Activated T-helper 9 cell treated with anti-CD3 and anti-CD28 coated beads, Interleukin-2, amount 50 U/mL, for 16 hours (primary cell): Measurements from ENCODE around the gene TSPAN11.
"Not testable (repeated sequence)": the region's sequence is repeated elsewhere in the genome, so short reads cannot be mapped to it uniquely, and the experiment has no call there.

Experiments
- DNase-seq: peaks from one replicate; pipeline ENCODE4 v3.0.0-alpha.2; 2020; ENCODE audit warnings: low read depth

The TSPAN11 gene

GRCh38 chr12:31002999-31003398 is 76.5 kb downstream of the TSPAN11 start:
- no peak for DNase-seq

GRCh38 chr12:31003861-31004640 is 77.5 kb downstream of the TSPAN11 start:
- DNase-seq: no peak

GRCh38 chr12:31004666-31005065 is 78.1 kb downstream of the TSPAN11 start:
- DNase-seq: no peak

GRCh38 chr12:31005256-31005943 is 78.9 kb downstream of the TSPAN11 start:
- no peak for DNase-seq

GRCh38 chr12:31005944-31006361 is 79.4 kb downstream of the TSPAN11 start:
- DNase-seq: no peak

- DNase-seq: no peak
Observed at GRCh38 chr12:31006416-31007152, 80.0 kb downstream of the TSPAN11 start.

- no peak for DNase-seq
Observed at GRCh38 chr12:31007153-31007495, 80.6 kb downstream of the TSPAN11 start.

- DNase-seq: no peak
Observed at GRCh38 chr12:31007636-31008175, 81.2 kb downstream of the TSPAN11 start.

- DNase-seq: no peak
Observed at GRCh38 chr12:31008241-31008761, 81.8 kb downstream of the TSPAN11 start.

- DNase-seq: no peak
Observed at GRCh38 chr12:31008961-31009840, 82.7 kb downstream of the TSPAN11 start.

- no peak for DNase-seq
Observed at GRCh38 chr12:31009976-31010375, 83.4 kb downstream of the TSPAN11 start.

GRCh38 chr12:31011336-31011735 is 84.8 kb downstream of the TSPAN11 start:
- DNase-seq: no peak

GRCh38 chr12:31011746-31012566 is 85.4 kb downstream of the TSPAN11 start:
- DNase-seq: no peak

- not testable (repeated sequence) for DNase-seq
Observed at GRCh38 chr12:31012567-31012891, 86.0 kb downstream of the TSPAN11 start.

GRCh38 chr12:31015215-31015614 is 88.7 kb downstream of the TSPAN11 start:
- no peak for DNase-seq

GRCh38 chr12:31016057-31016456 is 89.5 kb downstream of the TSPAN11 start:
- DNase-seq: no peak

- no peak for DNase-seq
Observed at GRCh38 chr12:31017535-31017934, 91.0 kb downstream of the TSPAN11 start.

GRCh38 chr12:31018106-31018789 is 91.7 kb downstream of the TSPAN11 start:
- no peak for DNase-seq

- DNase-seq: no peak
Observed at GRCh38 chr12:31018790-31019505, 92.4 kb downstream of the TSPAN11 start.
